Loucy (cell line): ENCODE results near the gene RSPH10B2.
"Not testable (repeated sequence)": the region's sequence is repeated elsewhere in the genome, so short reads cannot be mapped to it uniquely, and the experiment has no call there.

Experiments used
- H2AFZ ChIP-seq: fragments of 200-600 bp; sonication (generic); 2 replicates; pipeline ENCODE4 v1.6.0; 2016; ENCODE audit warnings: antibody characterized with exemption, mild to moderate bottlenecking, low read length, moderate library complexity
- H3F3A ChIP-seq: fragments of 200-600 bp; 2 replicates; pipeline ENCODE4 v1.6.0; 2016; ENCODE audit warnings: antibody characterized with exemption, low read depth, mild to moderate bottlenecking
- H3K27me3 ChIP-seq: fragments of 200-600 bp; sonication (generic); 2 replicates; pipeline ENCODE4 v1.6.1; 2014; ENCODE audit warnings: low read length, mild to moderate bottlenecking; ENCODE audit not compliant: insufficient read depth, poor library complexity, severe bottlenecking
- H3K36me3 ChIP-seq: fragments of 200-600 bp; sonication (generic); 2 replicates; pipeline ENCODE4 v1.6.1; 2016; ENCODE audit warnings: low read length; ENCODE audit not compliant: insufficient read depth
- H3K4me1 ChIP-seq: fragments of 200-600 bp; sonication (generic); 2 replicates; pipeline ENCODE4 v1.5.1; 2014; ENCODE audit warnings: low read length, mild to moderate bottlenecking; ENCODE audit not compliant: insufficient read depth, poor library complexity, severe bottlenecking
- H3K4me2 ChIP-seq: fragments of 200-600 bp; sonication (generic); 2 replicates; pipeline ENCODE4 v1.6.0; 2014; ENCODE audit warnings: antibody characterized with exemption, low read length, low read depth, mild to moderate bottlenecking; ENCODE audit not compliant: poor library complexity, severe bottlenecking
- H3K4me3 ChIP-seq: fragments of 200-600 bp; sonication (generic); 2 replicates; pipeline ENCODE4 v1.5.1; 2014; ENCODE audit warnings: low read length, mild to moderate bottlenecking, mixed read lengths; ENCODE audit not compliant: poor library complexity, severe bottlenecking
- H3K79me2 ChIP-seq: fragments of 200-600 bp; sonication (generic); 2 replicates; pipeline ENCODE4 v1.6.1; 2014; ENCODE audit warnings: low read length; ENCODE audit not compliant: insufficient read depth
- H3K9ac ChIP-seq: fragments of 200-600 bp; sonication (generic); 2 replicates; pipeline ENCODE4 v1.6.0; 2014; ENCODE audit warnings: mild to moderate bottlenecking, low read depth, low read length, moderate library complexity; ENCODE audit not compliant: poor library complexity, severe bottlenecking
- H3K9me2 ChIP-seq: fragments of 200-600 bp; sonication (generic); replicated peaks from 2 replicates; pipeline ENCODE4 v1.6.1; 2016; ENCODE audit warnings: low read depth, low read length, mixed read lengths
- H3K9me3 ChIP-seq: fragments of 200-600 bp; sonication (generic); 2 replicates; pipeline ENCODE4 v1.6.1; 2014; ENCODE audit warnings: mild to moderate bottlenecking, antibody characterized with exemption, low read length, low read depth; ENCODE audit not compliant: insufficient read depth
- H4K20me1 ChIP-seq: fragments of 200-600 bp; sonication (generic); 2 replicates; pipeline ENCODE4 v1.6.0; 2014; ENCODE audit warnings: antibody characterized with exemption, low read length, mild to moderate bottlenecking; ENCODE audit not compliant: insufficient read depth, poor library complexity, severe bottlenecking

Gene RSPH10B2

GRCh38 chr7:6744410-6745100, 9.3 kb upstream of the RSPH10B2 start:
- not testable (repeated sequence) for H3F3A ChIP-seq, H3K36me3 ChIP-seq, H3K9me3 ChIP-seq, H3K9ac ChIP-seq, H3K4me2 ChIP-seq, H3K79me2 ChIP-seq, H4K20me1 ChIP-seq, H3K9me2 ChIP-seq, H2AFZ ChIP-seq, H3K27me3 ChIP-seq, H3K4me3 ChIP-seq, H3K4me1 ChIP-seq

GRCh38 chr7:6749335-6749734, 4.6 kb upstream of the RSPH10B2 start:
- not testable (repeated sequence) for H3K79me2 ChIP-seq, H2AFZ ChIP-seq, H3K36me3 ChIP-seq, H3K4me3 ChIP-seq, H3F3A ChIP-seq, H3K9ac ChIP-seq, H4K20me1 ChIP-seq, H3K4me1 ChIP-seq, H3K4me2 ChIP-seq, H3K9me3 ChIP-seq, H3K27me3 ChIP-seq, H3K9me2 ChIP-seq

GRCh38 chr7:6750173-6750572, 3.7 kb upstream of the RSPH10B2 start:
- not testable (repeated sequence) for H3K27me3 ChIP-seq, H3K9ac ChIP-seq, H3K79me2 ChIP-seq, H3K9me3 ChIP-seq, H3F3A ChIP-seq, H3K4me1 ChIP-seq, H3K36me3 ChIP-seq, H3K9me2 ChIP-seq, H2AFZ ChIP-seq, H3K4me3 ChIP-seq, H4K20me1 ChIP-seq, H3K4me2 ChIP-seq

- H3K27me3 ChIP-seq, H3K4me3 ChIP-seq, H3K36me3 ChIP-seq, H3K9me3 ChIP-seq, H3K4me1 ChIP-seq, H3K9ac ChIP-seq, H4K20me1 ChIP-seq, H3K4me2 ChIP-seq, H3K79me2 ChIP-seq, H2AFZ ChIP-seq, H3F3A ChIP-seq, H3K9me2 ChIP-seq: not testable (repeated sequence)
Observed at GRCh38 chr7:6761186-6761585, 7.3 kb downstream of the RSPH10B2 start.

- H3K27me3 ChIP-seq, H3K9me3 ChIP-seq, H3K79me2 ChIP-seq, H3K9ac ChIP-seq, H3K9me2 ChIP-seq, H3K4me2 ChIP-seq, H4K20me1 ChIP-seq, H3K4me3 ChIP-seq, H2AFZ ChIP-seq, H3K4me1 ChIP-seq, H3K36me3 ChIP-seq, H3F3A ChIP-seq: not testable (repeated sequence)
Observed at GRCh38 chr7:6781581-6781980, 27.7 kb downstream of the RSPH10B2 start.

GRCh38 chr7:6789353-6789752, 35.5 kb downstream of the RSPH10B2 start:
- H3K4me1 ChIP-seq, H3K9me3 ChIP-seq, H3K36me3 ChIP-seq, H3K4me2 ChIP-seq, H2AFZ ChIP-seq, H3K9me2 ChIP-seq, H3F3A ChIP-seq, H3K27me3 ChIP-seq, H3K4me3 ChIP-seq, H3K79me2 ChIP-seq, H3K9ac ChIP-seq, H4K20me1 ChIP-seq: not testable (repeated sequence)

- not testable (repeated sequence) for H3K4me3 ChIP-seq, H3K9me3 ChIP-seq, H3K9me2 ChIP-seq, H2AFZ ChIP-seq, H3K4me2 ChIP-seq, H3F3A ChIP-seq, H3K36me3 ChIP-seq, H4K20me1 ChIP-seq, H3K27me3 ChIP-seq, H3K9ac ChIP-seq, H3K79me2 ChIP-seq, H3K4me1 ChIP-seq
Observed at GRCh38 chr7:6792113-6792872, 38.4 kb downstream of the RSPH10B2 start.
